ENCODE results near the gene DOK6.
"Not testable (repeated sequence)": the region's sequence is repeated elsewhere in the genome, so short reads cannot be mapped to it uniquely, and the experiment has no call there.

The DOK6 gene

DNA sequence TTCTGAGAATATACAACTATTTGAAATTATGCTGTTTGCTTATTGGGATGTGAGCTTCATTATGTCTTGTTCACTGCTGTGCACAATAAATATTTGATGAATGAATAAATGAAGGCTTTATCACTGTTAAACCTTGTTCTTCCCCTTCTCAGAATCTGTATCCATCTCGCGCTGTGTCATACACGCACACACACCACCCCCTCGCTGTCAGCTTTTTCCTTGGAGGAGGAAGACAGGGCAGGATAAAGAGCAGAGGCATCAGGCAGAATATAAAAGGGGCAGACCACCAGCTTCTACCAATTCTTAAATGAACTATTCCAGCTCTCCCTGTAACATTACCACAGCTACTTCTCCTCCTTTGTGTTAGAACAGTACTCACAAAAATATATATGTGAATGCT is 472.0 kb downstream of the DOK6 start:
- TF ChIP-seq POLR2A (IDR thresholded peaks at IDR 0.05; ENCODE audit: low read depth, low read length), result no peak
- DNase-seq (ENCODE audit: insufficient read length, low spot score) (no peak), FAIRE-seq (no peak)

- no peak for DNase-seq (ENCODE audit: insufficient read length, low spot score)
- no peak for FAIRE-seq
- TF ChIP-seq POLR2A (IDR thresholded peaks at IDR 0.05; ENCODE audit: low read depth, low read length), result no peak
Measured at GRCh38 chr18:69874058-69874457, 473.4 kb downstream of the DOK6 start.

- TF ChIP-seq POLR2A (IDR thresholded peaks at IDR 0.05; ENCODE audit: low read depth, low read length), result no peak
- FAIRE-seq (no peak), DNase-seq (ENCODE audit: insufficient read length, low spot score) (no peak)
Measured at GRCh38 chr18:69876490-69876889, 475.8 kb downstream of the DOK6 start.

DNA sequence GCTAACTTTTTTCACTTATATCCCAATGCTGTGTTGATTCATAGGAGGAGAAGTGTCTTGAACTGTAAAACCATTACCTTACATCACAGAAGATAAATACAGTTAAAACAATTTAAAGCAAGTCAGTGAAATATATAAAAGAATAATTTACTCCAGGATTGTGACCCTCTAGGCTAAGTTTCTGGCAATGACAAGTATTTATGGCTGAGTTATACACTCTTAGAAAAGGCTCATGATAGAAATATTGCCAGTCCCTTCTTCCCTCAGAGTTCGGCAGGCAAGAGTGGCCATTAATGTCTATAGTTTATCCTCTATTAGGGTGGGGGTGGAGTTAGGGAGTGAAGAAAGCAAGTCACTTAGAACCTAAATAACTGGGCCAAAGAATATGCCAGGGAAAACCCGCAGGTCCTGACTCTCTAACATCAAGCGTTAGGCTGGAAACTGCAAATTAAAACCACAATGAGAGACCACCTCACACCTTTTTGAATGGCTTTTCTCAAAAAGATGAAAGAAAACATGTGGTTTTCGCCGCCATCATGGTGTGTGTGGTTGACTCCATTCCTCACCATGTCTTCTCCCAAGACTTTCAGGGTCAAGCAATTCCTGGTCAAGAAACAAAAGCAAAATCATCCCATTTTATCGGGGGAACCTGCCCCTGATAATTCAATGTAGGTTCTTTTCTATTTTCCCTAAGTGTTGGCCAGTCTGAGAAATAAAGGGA is 477.7 kb downstream of the DOK6 start:
- FAIRE-seq (no peak), DNase-seq (ENCODE audit: insufficient read length, low spot score) (no peak)
- no peak for TF ChIP-seq POLR2A (IDR thresholded peaks at IDR 0.05; ENCODE audit: low read depth, low read length)

- not testable (repeated sequence) for DNase-seq (ENCODE audit: insufficient read length, low spot score); FAIRE-seq
Measured at GRCh38 chr18:69879051-69879450, 478.4 kb downstream of the DOK6 start.

DNA sequence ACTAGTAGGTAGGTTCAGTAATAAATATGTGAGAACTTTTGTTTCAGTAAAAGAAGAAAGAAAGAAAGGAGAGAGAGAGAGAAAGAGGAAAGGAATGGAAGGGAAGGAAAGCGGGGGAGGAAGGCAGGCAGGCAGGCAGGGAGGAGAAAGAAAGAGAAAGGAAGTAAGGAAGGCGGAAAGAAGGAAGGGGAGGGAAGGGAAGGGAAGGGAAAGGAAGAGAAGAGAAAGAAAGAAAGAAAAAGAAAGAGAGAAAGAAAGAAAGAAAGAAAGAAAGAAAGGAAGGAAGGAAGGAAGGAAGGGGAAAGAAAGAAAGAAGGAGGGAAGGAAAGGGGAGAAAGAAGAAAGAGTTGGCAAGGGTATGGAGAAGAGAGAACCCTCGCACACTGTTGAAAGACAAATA is 479.4 kb downstream of the DOK6 start:
- TF ChIP-seq POLR2A (IDR thresholded peaks at IDR 0.05; ENCODE audit: low read depth, low read length), result no peak
- FAIRE-seq (no peak), DNase-seq (ENCODE audit: insufficient read length, low spot score) (no peak)

DNA sequence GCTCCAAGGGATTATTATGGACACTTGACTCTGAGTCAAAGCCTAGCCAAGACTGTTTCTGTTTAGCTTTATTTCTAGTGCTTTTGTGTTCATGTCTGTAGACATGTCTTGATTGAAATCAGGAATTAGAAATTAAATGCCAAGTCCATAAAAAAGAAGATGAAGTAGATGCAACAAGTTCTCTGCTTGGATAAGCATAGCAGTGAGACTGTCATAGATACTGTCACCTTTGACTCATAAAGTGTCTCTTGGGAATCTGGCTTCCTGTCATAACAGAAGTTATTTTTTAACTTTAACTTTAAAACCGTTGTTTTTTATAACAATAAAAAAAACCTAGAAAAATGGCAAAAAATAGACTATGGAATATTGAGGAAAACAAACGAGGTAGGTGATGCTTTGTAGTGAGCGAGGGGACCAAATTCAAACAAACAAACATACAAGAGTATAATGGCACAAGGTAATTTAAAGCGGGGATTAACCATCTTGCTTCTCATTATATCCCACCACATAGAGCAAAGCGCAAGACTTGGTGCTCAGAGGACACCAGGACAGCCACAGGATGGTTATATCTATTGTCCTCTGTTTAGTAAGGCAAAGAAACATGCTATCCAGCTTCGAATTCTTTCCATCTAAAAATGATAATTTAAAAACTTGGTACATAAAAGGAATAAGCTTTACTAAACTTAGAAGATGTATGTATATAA is 482.4 kb downstream of the DOK6 start:
- DNase-seq (ENCODE audit: insufficient read length, low spot score) (no peak), FAIRE-seq (no peak)
- no peak for TF ChIP-seq POLR2A (IDR thresholded peaks at IDR 0.05; ENCODE audit: low read depth, low read length)

DNA sequence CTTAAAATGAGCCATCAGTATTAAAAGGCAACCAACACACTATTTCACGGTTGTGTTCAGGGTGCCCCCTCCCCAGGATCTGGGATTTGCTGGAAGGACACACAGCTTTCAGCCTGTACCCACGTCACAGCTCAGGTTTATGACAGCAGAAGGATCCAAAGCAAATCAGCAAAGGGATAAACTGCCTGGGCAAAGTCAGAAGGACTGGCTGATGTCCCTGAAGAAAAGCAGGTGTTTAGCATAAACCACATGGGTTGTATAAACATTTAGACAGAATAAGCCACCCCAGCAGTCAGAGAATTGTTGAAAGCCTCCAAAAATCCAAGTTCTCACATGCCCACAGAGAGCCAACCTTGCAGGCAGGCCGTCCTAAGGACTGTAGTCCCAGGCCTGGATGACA is 483.1 kb downstream of the DOK6 start:
- no peak for TF ChIP-seq POLR2A (IDR thresholded peaks at IDR 0.05; ENCODE audit: low read depth, low read length)
- FAIRE-seq, result no peak
- no peak for DNase-seq (ENCODE audit: insufficient read length, low spot score)

DNA sequence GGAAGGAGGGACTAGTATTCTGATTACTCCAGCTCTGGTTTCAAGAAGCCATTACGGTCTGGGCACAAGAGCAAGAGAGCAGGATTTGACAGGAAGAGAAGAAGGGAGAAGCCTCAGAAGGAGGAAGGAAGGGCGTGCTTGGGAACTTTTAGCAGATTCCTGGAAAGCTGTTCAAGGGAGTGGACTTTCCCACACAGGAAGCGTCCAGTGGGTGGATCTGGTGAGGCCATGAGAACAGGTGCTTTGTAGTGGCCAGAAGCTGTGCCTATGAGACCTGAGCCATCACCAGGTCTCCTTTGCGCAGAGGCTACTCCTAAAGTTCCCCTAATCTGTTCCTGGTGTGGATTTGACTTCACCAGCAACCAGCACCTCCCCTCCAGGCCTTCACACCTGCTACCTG is 484.7 kb downstream of the DOK6 start:
- FAIRE-seq, result no peak
- DNase-seq (ENCODE audit: insufficient read length, low spot score), result no peak
- no peak for TF ChIP-seq POLR2A (IDR thresholded peaks at IDR 0.05; ENCODE audit: low read depth, low read length)

DNA sequence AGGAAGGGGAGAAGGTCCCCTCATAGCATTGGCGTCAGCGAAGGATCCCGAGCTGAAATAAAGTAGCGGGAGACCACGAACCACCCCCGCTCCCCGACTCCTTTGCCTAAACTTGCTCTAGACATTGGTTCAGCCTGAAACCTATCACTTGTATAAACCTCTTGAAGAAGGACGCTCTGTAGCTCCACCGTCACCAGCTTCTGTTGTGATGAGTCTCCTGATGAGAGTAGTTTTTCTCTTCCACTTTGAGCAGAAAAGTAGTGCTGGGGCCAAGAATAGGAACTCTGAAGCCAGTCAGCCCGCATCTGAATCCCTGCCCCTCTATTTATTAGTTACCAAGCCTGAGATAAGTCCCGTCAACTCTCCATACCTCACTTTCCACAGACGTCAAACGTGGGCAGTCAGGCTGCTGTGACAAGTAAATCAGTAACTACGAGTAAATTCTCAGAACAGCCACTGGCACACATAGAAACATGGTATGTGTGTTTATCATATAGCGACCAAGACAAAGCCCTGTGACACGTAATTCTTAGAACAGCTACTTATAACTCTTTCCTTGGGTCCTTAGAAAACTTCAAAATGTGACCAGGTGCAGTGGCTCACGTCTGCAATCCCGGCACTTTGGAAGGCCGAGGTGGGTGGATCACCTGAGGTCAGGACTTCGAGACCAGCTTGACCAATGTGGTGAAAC is 485.3 kb downstream of the DOK6 start:
- FAIRE-seq (no peak), DNase-seq (ENCODE audit: insufficient read length, low spot score) (no peak)
- TF ChIP-seq POLR2A (IDR thresholded peaks at IDR 0.05; ENCODE audit: low read depth, low read length), result no peak

DNA sequence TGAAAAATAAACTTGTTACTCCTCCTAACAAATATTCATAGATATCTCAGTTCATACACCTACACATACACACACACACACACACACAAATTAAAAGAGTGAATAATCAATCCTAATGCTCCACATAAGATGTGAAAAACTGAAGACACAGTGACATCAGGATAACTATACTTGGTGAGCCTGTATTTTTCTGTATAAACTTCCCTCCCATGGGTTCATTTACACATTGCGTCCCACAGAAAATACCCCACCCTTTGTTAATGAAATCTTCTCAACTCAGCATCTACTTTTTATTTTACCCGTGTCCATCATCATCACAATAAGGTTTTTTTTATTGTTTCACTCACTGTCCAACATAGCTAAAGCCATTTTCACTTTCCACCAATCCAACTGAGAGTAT is 486.6 kb downstream of the DOK6 start:
- DNase-seq (ENCODE audit: insufficient read length, low spot score) (no peak), FAIRE-seq (no peak)
- no peak for TF ChIP-seq POLR2A (IDR thresholded peaks at IDR 0.05; ENCODE audit: low read depth, low read length)

GRCh38 chr18:69889009-69889408 is 488.3 kb downstream of the DOK6 start:
- no peak for FAIRE-seq
- DNase-seq (ENCODE audit: insufficient read length, low spot score), result no peak
- TF ChIP-seq POLR2A (IDR thresholded peaks at IDR 0.05; ENCODE audit: low read depth, low read length), result no peak

- DNase-seq (ENCODE audit: insufficient read length, low spot score) (no peak), FAIRE-seq (no peak)
- no peak for TF ChIP-seq POLR2A (IDR thresholded peaks at IDR 0.05; ENCODE audit: low read depth, low read length)
Measured at GRCh38 chr18:69890558-69890957, 489.9 kb downstream of the DOK6 start.

DNA sequence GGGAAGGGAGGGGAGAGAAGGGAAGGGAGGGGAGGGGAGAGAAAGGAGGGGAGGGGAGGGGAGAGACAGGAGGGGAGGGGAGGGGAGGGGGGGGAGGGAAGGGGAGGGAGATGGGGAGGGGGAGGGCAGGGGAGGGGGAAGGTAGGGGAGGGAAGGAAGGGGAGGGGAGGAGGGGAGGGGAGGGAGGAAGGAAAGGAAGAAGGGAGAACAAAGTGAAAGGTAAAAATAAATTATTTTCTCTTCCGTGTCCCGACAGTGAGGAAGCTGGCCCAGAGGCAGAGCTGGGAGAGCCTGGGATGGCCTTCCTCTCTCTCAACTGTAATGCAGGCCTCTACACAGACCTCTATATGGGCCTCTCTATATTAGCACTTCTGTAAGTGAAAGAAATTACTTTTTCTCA is 493.8 kb downstream of the DOK6 start:
- TF ChIP-seq POLR2A (IDR thresholded peaks at IDR 0.05; ENCODE audit: low read depth, low read length), result no peak
- no peak for FAIRE-seq
- no peak for DNase-seq (ENCODE audit: insufficient read length, low spot score)
